ENCODE data around the gene ZNF384. TPM values are rescaled to one million over a fixed set of nuclear protein-coding genes. Genes with fewer than 3 reads are reported as not detected.

The ZNF384 gene
- polyA plus RNA-seq, 1 donor (not counting 4 experiments of a cell fraction or from before 2014, with no cell fraction given): 29.0 TPM

DNA sequence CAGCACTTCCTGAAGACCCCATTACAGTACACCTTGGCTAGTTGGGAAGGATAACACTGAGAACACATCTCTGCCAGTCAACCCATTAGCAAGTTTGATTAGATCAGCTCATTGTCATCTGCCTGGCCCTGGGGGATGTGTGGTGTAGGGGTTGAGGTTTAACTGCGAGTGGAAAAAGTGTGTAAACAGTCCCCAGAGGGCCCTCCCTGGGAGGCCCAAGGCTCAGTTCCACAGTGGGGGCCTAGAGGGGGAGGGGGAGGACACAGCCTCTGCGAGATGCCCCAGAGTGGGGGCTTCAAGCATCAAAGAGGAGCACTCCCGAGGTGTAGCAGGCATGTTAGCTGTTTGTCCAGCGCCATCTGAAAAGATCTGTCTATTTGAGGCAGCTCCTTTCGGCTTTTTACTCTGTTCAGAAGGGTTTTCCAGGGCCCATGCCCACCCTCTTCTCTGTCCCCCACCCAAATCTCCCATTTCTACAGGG lies 53.8 kb downstream of the ZNF384 start:
- TF ChIP-seq, protein P1, sequence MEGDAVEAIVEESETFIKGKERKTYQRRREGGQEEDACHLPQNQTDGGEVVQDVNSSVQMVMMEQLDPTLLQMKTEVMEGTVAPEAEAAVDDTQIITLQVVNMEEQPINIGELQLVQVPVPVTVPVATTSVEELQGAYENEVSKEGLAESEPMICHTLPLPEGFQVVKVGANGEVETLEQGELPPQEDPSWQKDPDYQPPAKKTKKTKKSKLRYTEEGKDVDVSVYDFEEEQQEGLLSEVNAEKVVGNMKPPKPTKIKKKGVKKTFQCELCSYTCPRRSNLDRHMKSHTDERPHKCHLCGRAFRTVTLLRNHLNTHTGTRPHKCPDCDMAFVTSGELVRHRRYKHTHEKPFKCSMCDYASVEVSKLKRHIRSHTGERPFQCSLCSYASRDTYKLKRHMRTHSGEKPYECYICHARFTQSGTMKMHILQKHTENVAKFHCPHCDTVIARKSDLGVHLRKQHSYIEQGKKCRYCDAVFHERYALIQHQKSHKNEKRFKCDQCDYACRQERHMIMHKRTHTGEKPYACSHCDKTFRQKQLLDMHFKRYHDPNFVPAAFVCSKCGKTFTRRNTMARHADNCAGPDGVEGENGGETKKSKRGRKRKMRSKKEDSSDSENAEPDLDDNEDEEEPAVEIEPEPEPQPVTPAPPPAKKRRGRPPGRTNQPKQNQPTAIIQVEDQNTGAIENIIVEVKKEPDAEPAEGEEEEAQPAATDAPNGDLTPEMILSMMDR (optimal IDR thresholded peaks at IDR 0.05 in 1 of 3, IDR thresholded peaks at IDR 0.05 in 1 of 3, conservative IDR thresholded peaks at IDR 0.05 in 1 of 3; ENCODE audit: extremely low read depth in 1 of 3, insufficient read depth in 2 of 3, low read length in 3 of 3): no peak
- no peak for TF ChIP-seq EZH2 (IDR thresholded peaks at IDR 0.05; ENCODE audit: low read length)
- peaks cover 16% of the 10 kb centered on the region for H3K79me2 ChIP-seq (ENCODE audit: control insufficient read depth, insufficient read depth, low read length)
- no peak for FAIRE-seq
- H4K20me1 ChIP-seq (ENCODE audit: control insufficient read depth, extremely low read depth, insufficient read depth, low read length): no peaks in the 10 kb centered on the region
- peak overlapping the region; percentile 84 for H3K9ac ChIP-seq (ENCODE audit: control insufficient read depth, extremely low read depth, insufficient read depth, low read length)
- peak overlapping the region; percentile 97 for H2AFZ ChIP-seq (ENCODE audit: control insufficient read depth, low read length)
- H3K4me1 ChIP-seq (ENCODE audit: control insufficient read depth, extremely low read depth, insufficient read depth, low read length): peaks cover 41% of the 10 kb centered on the region
- peak overlapping the region; percentile 45 to 75 (median 66) for H3K4me3 ChIP-seq (ENCODE audit: control insufficient read depth in 2 of 3, extremely low read depth in 1 of 3, insufficient read depth in 2 of 3, low read depth in 1 of 3, low read length in 3 of 3)
- no peaks in the 10 kb centered on the region for H3K27me3 ChIP-seq (ENCODE audit: control insufficient read depth, extremely low read depth, insufficient read depth, low read length)
- no peaks in the 10 kb centered on the region for H3K9me1 ChIP-seq (ENCODE audit: control insufficient read depth, extremely low read depth, insufficient read depth, low read length)
- peak overlapping the region; percentile 97 for H3K4me2 ChIP-seq (ENCODE audit: control insufficient read depth, extremely low read depth, insufficient read depth, low read depth, low read length)
- H3K27ac ChIP-seq (ENCODE audit: control insufficient read depth, insufficient read depth, low read length): peak overlapping the region; percentile 83
- dilution Hi-C loops (cut with MboI; ENCODE audit: extremely low pct_ligation_motif_present, low sequenced_read_pairs): no loop called here
- DNase-seq (ENCODE audit: low read depth, low spot score): no peak
- H3K9me3 ChIP-seq (ENCODE audit: control insufficient read depth, low read depth, low read length): no peaks in the 10 kb centered on the region
- H3K36me3 ChIP-seq (ENCODE audit: control insufficient read depth in 2 of 2, extremely low read depth in 1 of 2, insufficient read depth in 2 of 2, low read length in 2 of 2): peaks cover 0 to 4% of the 10 kb centered on the region in 2 experiments

DNA sequence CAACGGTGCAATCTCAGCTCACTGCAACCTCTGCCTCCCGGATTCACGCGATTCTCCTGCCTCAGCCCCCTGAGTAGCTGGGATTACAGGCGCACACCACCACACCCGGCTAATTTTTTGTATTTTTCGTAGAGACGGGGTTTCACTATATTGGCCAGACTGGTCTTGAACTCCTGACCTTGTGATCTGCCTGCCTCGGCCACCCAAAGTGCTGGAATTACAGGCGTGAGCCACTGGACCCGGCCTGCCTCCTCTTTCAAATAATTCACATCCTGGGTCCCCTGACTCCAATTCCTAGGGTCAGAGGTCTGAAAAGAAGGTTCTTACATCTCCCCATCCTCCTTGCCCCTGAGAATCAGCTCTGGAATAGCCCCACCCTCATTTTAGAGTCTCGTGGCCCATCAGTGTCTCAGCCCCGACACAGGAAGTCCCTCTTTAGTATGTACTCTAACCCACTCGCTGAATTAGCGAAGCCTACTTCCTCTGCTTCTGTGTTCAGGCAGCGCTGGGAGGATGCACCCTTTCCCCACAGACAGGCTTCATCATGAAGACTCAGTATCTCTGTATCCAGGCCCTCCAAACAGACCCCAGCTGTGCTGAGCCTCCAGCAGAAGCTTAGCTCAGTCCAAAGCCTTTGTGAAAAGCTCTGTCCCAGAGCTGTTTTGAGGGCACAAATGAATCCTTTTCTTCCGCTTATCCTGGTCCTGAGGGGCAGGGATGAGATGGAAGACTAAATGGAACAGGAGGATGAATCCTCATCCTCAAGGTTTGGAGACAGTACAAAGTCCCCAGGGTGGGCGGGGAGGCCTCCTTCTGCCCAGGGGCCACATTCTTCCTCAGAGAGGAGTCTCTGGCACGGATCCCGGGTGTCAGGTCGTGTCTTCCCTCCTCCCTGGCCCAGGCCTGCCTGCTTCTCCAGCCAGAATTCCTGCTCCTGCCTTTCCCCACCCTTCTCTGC lies 56.9 kb downstream of the ZNF384 start:
- peaks cover 41% of the 10 kb centered on the region for H3K4me1 ChIP-seq (ENCODE audit: control insufficient read depth, extremely low read depth, insufficient read depth, low read length)
- H3K9me3 ChIP-seq (ENCODE audit: control insufficient read depth, low read depth, low read length): no peaks in the 10 kb centered on the region
- H3K9me1 ChIP-seq (ENCODE audit: control insufficient read depth, extremely low read depth, insufficient read depth, low read length): no peaks in the 10 kb centered on the region
- peak overlapping the region; percentile 29 for H3K4me2 ChIP-seq (ENCODE audit: control insufficient read depth, extremely low read depth, insufficient read depth, low read depth, low read length)
- no peak overlapping the region for H3K27ac ChIP-seq (ENCODE audit: control insufficient read depth, insufficient read depth, low read length)
- FAIRE-seq: peak; percentile 64
- peaks cover 0 to 4% of the 10 kb centered on the region in 2 experiments for H3K36me3 ChIP-seq (ENCODE audit: control insufficient read depth in 2 of 2, extremely low read depth in 1 of 2, insufficient read depth in 2 of 2, low read length in 2 of 2)
- H2AFZ ChIP-seq (ENCODE audit: control insufficient read depth, low read length): no peak overlapping the region
- peaks cover 16% of the 10 kb centered on the region for H3K79me2 ChIP-seq (ENCODE audit: control insufficient read depth, insufficient read depth, low read length)
- H3K9ac ChIP-seq (ENCODE audit: control insufficient read depth, extremely low read depth, insufficient read depth, low read length): peak overlapping the region; percentile 47
- dilution Hi-C loops (cut with MboI; ENCODE audit: extremely low pct_ligation_motif_present, low sequenced_read_pairs): no loop called here
- no peaks in the 10 kb centered on the region for H3K27me3 ChIP-seq (ENCODE audit: control insufficient read depth, extremely low read depth, insufficient read depth, low read length)
- TF ChIP-seq, protein P1 (optimal IDR thresholded peaks at IDR 0.05 in 1 of 3, IDR thresholded peaks at IDR 0.05 in 1 of 3, conservative IDR thresholded peaks at IDR 0.05 in 1 of 3; ENCODE audit: extremely low read depth in 1 of 3, insufficient read depth in 2 of 3, low read length in 3 of 3): no peak
- TF ChIP-seq EZH2 (IDR thresholded peaks at IDR 0.05; ENCODE audit: low read length): no peak
- peak overlapping the region in 1 of 3 experiments; percentile 30 for H3K4me3 ChIP-seq (ENCODE audit: control insufficient read depth in 2 of 3, extremely low read depth in 1 of 3, insufficient read depth in 2 of 3, low read depth in 1 of 3, low read length in 3 of 3)
- DNase-seq (ENCODE audit: low read depth, low spot score): no peak
- no peaks in the 10 kb centered on the region for H4K20me1 ChIP-seq (ENCODE audit: control insufficient read depth, extremely low read depth, insufficient read depth, low read length)
